ENCODE data around the gene PRPSAP1. TPM values are rescaled to one million over a fixed set of nuclear protein-coding genes. Genes with fewer than 3 reads are reported as not detected.

PRPSAP1 gene
- total RNA-seq, 1 donor from 2014 or later, result 45.2 TPM

DNA sequence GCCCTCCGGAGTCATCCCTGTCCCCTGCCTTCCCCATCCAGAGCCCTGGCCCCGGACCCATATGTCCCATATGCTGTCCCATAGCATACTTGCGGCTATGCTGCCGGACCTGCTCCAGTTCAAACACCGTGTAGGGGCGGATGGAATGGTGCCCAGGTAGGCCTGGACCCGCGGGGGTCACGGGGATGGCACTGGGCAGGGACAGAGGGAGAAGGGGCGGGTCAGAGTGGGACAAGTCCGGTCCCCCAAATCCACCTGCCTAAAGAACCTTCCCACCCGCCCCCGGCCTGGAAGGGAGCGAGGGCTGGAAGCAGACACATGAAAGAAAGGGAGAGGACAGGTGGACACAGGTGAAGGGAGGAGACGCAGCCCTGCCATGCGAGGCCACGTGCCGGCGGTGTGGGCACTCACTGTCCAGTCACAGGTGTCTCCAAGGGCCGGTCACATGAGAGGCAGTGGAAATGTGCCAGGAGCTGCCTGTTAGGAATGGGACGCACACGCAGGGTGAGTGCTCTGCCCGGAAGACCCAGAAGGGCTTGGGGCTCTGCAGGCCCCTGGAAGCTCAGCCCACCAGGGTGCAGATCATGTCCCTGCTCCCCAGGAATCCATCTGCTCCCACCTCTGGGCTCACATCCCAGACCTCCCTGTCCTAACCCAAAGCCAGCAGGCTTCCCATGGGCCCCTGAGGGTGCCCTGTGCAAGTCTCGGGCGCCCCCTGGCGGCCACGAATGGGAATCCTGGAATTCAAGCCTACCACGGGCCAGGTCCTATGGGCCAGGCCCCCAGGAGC, 74.6 kb downstream of the PRPSAP1 start:
- H3K4me1 Mint-ChIP-seq, result peaks cover 10% of the 10 kb centered on the region
- intact Hi-C loops (cut with micrococcal nuclease), result loop anchor here (1.0 to 5.0 kb wide), 2 partner anchors 137 to 158 kb away; partner anchors contain the start of gene FOXJ1
- peak; percentile 96 for DNase-seq
- no peaks in the 10 kb centered on the region for H3K27me3 Mint-ChIP-seq
- H3K36me3 Mint-ChIP-seq (ENCODE audit: low read depth), result no peaks in the 10 kb centered on the region
- no peak overlapping the region for H3K27ac Mint-ChIP-seq
- H3K9me3 Mint-ChIP-seq, result no peaks in the 10 kb centered on the region
- no peak overlapping the region for H3K4me3 Mint-ChIP-seq

DNA sequence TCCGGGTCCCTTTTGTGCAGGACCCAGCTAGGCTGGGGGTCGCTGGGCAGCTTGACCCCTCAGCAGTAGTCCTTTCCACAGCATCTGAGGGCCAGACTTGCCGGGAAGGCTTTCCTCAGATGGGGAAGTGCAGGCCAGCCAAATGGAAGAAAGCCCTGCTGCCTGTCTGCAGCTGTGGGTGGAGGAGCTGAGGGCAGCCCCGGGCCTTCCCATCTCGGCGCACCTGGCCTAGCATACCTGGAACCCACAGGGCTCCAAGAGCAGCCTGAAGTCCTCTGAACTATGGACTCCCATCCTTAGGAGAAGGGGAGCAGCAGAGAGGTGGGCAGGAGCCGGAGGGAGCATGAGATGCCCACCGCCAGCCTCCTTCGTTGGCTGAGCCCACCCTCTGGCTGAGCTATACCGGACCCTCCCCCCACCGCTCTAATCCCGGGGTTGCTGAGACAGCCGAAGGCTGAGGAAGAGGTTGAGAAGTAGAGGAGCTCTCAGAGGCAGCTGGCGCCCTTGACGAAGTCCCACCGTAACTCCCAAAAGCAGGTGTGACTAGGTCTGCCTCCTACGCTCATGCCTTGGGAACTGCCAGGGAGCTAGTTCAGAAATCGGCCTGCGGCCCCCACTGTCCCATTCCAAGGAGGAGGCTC, 75.3 kb downstream of the PRPSAP1 start:
- Mint-ChIP-seq H3K27me3 (no peaks in the 10 kb centered on the region), H3K9me3 (no peaks in the 10 kb centered on the region), H3K4me1 (peaks cover 13% of the 10 kb centered on the region), H3K27ac (no peak overlapping the region), H3K4me3 (no peak overlapping the region), H3K36me3 (ENCODE audit: low read depth) (no peaks in the 10 kb centered on the region)
- intact Hi-C loops (cut with micrococcal nuclease), result loop anchor here (5.0 kb wide), 1 partner anchor 136 kb away; the partner anchor contains the start of gene FOXJ1
- peak; percentile 60 for DNase-seq

DNA sequence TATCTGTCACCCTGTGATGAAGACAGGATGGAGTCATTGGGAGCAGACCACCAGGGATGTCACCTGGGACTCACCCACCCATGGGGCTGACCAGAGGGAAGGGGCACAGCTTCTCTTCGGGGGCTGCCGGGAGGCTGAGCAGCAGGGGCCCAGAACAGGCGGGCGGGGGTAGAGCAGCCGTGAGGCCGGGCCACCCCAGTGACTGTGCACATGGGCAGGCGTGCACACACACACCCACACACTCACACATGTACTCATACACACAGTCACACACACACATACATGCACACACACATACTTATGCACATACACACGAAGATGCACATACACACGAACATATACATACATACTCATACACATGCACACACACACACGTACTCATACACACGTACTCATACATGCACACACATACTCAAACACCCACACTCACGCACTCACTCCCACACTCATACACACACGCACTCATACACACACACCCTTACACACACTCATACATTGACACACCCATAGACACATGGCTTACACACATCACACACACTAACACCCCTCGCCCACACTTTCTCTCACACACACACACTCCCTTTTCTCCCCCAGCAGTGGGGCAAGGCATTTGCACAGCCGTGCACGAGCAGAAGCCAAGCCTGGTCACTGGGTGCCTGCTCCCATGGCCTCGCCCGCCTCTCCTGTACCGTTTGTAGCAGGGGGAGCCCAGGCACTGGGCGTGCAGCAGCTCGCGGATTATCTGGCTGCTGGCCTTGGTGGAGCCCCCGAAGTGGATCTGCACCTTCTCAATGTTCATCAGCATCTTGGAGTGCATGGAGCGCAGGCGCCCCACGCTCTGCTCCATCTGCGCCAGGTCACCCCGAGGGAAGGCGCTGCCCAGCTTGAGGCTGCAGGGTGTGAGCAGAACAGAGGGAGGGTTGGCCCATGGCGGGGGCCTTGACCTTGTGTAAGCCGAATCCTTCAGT, 76.1 kb downstream of the PRPSAP1 start:
- Mint-ChIP-seq H3K27me3 (no peaks in the 10 kb centered on the region), H3K4me3 (no peak overlapping the region), H3K9me3 (no peaks in the 10 kb centered on the region), H3K36me3 (ENCODE audit: low read depth) (no peaks in the 10 kb centered on the region), H3K27ac (peak overlapping the region; percentile 60), H3K4me1 (peaks cover 21% of the 10 kb centered on the region)
- intact Hi-C loops (cut with micrococcal nuclease), result loop anchor here (5.0 kb wide), 1 partner anchor 135 kb away; the partner anchor contains the start of gene FOXJ1
- DNase-seq, result peak; percentile 63

DNA sequence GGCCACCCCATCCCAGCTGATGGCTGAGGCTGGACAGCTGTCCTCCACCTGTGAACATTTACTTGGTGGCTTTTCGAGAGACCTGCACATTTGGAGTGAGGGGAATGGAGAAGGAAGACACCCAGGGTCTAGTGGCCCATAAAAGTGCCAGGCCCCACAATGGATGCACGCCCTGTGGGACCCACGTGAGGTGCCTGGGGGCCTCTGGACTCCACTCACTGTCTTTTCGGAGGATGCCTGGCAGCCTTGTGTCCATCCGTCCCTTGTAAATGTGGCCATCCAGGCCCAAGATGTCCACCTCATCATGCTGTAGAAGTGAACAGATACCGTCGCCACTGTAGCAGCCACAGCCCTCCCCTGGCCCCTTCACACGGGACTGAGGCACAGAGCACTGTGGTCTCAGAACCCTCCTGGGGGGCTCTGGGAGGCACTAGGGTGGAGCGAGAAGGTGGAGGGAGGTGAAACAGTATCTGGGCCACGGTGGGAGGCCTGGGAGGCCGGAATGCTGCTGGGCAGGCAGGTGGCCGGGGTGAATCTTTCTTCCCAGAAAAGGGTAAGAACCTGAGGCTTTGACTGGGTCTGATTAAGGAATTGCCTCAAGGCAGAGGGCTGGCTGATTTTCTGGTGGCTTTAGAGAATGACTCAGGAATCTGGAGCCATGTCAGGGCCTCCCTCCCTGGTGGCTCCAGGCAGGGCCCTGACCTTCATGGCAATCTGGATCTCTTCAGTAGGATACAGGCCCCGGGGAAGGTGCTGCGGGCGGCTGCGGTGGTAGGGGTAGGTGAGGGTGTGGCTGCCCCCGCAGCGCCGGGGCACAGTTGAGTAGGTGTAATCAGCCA, 77.0 kb downstream of the PRPSAP1 start:
- H3K9me3 Mint-ChIP-seq, result no peaks in the 10 kb centered on the region
- no peaks in the 10 kb centered on the region for H3K36me3 Mint-ChIP-seq (ENCODE audit: low read depth)
- no peak overlapping the region for H3K4me3 Mint-ChIP-seq
- intact Hi-C loops (cut with micrococcal nuclease), result loop anchor here (5.0 kb wide), 1 partner anchor 134 kb away; the partner anchor contains the start of gene FOXJ1
- peaks cover 24% of the 10 kb centered on the region for H3K4me1 Mint-ChIP-seq
- DNase-seq, result peak; percentile 62
- H3K27me3 Mint-ChIP-seq, result no peaks in the 10 kb centered on the region
- peak overlapping the region; percentile 60 for H3K27ac Mint-ChIP-seq

DNA sequence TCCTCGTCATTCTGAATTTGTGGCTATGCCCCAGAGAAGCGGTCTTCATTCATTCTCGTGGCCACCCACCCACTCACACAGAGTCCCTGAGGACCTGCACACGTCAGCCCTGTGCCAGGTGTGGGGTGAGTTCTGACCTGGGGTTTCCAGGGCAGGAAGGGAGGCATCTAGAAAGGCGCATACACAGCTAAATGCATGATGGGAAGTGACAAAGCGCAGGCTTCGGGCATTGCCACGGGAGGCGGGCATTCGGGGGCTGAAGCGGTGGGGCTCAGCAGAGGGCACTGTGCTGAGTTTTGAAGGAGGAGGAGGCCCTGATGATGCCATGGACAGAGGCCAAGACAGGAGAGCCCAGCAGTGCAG, 77.7 kb downstream of the PRPSAP1 start:
- H3K9me3 Mint-ChIP-seq, result no peaks in the 10 kb centered on the region
- intact Hi-C loops (cut with micrococcal nuclease), result loop anchor here (5.0 kb wide), 1 partner anchor 134 kb away; the partner anchor contains the start of gene FOXJ1
- peaks cover 5% of the 10 kb centered on the region for H3K36me3 Mint-ChIP-seq (ENCODE audit: low read depth)
- no peak overlapping the region for H3K4me3 Mint-ChIP-seq
- DNase-seq, result peak; percentile 63
- peaks cover 30% of the 10 kb centered on the region for H3K4me1 Mint-ChIP-seq
- H3K27me3 Mint-ChIP-seq, result no peaks in the 10 kb centered on the region
- H3K27ac Mint-ChIP-seq, result no peak overlapping the region

DNA sequence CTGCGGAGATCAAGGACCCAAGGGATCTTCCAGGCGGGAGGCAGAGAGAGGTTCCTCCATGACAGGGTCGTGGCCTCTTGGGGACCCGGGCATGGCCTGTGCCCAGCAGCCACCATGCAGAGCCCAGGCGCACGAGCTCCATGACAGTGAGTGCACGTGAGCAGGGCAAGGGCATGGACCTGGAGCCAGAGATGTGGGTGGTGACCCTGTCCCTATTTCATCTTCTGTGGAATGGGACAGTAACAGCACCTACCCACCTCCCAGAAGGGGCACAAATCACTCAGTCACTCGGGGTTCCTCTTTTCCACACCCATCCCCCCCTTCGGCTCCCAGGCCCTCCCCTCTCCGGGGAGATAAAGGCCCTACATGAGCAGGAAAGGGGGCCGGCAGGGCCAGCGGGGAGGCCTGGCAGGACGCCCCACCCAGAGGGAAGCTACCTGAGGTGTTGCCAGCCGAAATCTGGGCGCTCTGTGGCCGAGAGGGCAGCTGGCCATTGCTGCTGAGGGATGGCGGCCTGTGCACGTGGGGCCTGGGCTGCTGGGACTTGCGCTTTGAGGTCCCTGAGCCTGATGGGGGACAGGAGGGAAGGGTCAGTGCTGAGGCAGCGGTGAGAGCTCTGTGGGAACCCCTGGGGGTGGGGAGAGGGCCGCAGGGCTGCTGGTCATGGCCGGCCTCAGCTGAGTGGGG, 78.2 kb downstream of the PRPSAP1 start:
- H3K27me3 Mint-ChIP-seq, result no peaks in the 10 kb centered on the region
- peaks cover 10% of the 10 kb centered on the region for H3K36me3 Mint-ChIP-seq (ENCODE audit: low read depth)
- peak; percentile 65 for DNase-seq
- peak overlapping the region; percentile 34 for H3K27ac Mint-ChIP-seq
- H3K9me3 Mint-ChIP-seq, result no peaks in the 10 kb centered on the region
- H3K4me3 Mint-ChIP-seq, result no peak overlapping the region
- peaks cover 35% of the 10 kb centered on the region for H3K4me1 Mint-ChIP-seq
- intact Hi-C loops (cut with micrococcal nuclease), result loop anchor here (5.0 kb wide), 1 partner anchor 133 kb away; the partner anchor contains the start of gene FOXJ1

DNA sequence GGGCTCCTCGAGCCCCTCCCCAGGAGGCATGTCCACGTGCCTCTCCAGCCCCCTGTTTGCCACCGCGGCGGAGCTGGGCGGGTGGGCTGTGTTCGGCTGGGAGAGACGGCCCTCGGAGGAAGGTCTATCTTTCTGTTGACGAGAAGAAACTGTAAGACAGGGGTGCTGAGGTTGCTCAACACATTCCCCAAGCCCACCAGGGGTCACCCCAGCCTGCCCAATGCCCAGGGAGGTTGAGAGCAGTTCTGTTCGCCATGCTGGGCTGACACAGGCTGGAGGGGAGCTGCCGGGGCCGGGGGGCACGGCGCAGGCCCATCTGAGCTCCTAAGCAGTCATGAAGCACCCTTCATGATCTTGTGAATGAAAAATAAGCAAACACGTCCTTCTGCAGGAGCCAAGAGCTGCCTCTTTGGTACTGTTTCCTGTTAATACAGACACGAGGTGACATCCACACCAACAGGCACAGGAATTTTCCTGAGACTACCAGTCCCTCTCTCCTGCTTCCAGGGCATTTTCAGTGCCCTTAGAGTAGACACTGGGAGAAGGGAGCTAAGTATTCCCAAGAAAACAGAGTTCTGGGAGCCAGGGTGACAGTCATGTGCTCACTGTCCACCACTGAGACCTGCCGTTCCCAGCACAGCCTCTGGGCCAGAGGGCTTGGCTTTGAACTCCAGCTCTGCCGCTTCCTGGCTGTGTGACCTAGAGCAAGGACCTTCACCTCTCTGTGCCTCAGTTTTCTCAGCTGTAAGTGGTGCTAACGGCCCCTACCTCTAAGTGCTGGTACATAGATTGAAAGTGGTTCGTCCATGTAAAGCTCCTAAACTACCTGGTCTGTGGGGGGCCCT, 79.4 kb downstream of the PRPSAP1 start:
- Mint-ChIP-seq H3K27ac (peak overlapping the region; percentile 96), H3K36me3 (ENCODE audit: low read depth) (peaks cover 18% of the 10 kb centered on the region), H3K4me1 (peaks cover 43% of the 10 kb centered on the region), H3K9me3 (no peaks in the 10 kb centered on the region), H3K27me3 (no peaks in the 10 kb centered on the region), H3K4me3 (no peak overlapping the region)
- intact Hi-C loops (cut with micrococcal nuclease), result loop anchor here (5.0 kb wide), 1 partner anchor 202 kb away; the partner anchor contains the start of genes GALR2 and SRP68
- peak; percentile 72 for DNase-seq

DNA sequence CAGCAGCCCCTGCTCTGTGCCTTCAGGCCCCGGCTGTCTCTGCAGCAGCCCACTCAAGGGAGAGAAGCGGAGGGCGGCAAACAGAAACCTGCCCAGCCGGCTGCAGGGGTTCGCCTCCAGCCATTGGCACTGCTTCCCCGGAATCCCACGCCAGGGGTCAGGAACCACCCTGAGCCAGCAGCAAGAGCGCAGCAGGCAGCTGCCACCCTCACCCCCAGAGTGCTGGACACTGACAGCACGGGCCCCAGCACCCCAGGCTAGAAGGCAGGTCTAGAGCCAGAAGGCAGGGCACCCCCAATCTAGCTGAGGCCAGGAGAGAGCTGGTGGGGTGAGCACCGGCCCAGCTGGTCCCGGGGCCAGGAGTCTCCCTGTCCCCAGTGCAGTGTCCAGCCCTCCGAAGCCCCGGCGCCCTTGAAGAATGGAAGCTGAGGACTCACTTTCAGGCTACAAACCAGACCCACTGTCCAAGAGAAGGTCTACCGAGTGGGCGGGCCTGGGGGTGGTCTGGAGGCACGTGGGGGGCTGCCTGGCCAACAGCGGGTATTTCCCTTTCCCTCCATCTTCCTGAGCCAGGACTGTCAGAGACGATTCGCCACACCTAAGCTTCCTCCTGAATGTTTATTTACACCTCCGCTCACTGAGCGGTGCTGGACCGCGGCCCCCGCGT, 80.1 kb downstream of the PRPSAP1 start:
- Mint-ChIP-seq H3K4me3 (no peak overlapping the region), H3K4me1 (peaks cover 47% of the 10 kb centered on the region), H3K27ac (peak overlapping the region; percentile 96), H3K27me3 (no peaks in the 10 kb centered on the region), H3K9me3 (no peaks in the 10 kb centered on the region), H3K36me3 (ENCODE audit: low read depth) (peaks cover 22% of the 10 kb centered on the region)
- peak; percentile 70 for DNase-seq
- intact Hi-C loops (cut with micrococcal nuclease), result loop anchor here (2.0 to 5.0 kb wide), 2 partner anchors 27 to 201 kb away; partner anchors contain the start of genes GALR2 and SRP68

DNA sequence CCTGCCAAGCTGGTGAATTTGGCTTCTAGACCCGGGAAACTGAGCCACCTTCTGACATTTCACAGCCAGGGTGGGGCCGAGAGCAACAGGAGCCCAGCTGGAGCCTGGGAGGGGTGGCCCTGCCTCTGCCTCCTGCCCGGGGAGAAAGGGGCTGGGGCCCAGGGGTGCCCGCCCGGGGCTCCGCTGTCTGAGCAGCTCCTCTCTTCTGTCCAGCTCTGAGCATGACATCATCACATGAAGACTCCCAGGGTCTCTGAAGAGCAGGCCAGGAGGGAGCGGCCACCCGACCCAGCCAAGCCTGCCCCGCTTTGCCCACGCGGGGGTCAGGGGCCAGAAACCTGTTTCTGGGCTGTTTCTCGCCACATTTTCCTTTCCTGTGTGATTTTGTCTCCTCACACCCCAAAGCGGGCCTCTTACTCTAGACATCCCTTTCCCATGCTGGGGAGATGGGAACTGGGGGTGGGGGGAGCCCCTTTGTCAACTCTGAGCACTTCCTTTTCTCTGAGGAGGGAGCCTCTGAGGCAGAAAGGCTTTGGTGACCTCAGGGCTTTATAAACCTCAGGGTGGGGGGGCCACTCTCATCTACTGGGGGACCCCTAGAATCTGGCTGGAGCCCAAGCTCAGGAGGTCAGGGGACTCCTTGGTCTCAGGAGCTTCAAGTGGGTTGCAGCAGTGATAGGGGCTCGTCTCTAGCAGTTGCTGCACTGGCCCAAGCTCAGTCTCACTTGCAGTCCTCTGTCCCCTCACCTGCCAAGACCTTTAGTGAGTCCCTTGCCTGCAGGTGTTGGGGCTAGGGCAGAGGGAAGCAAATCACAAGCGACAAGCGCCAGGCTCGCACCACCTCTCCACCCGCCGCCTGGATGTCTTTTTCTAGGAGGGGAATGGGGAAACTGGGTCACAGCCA, 80.9 kb downstream of the PRPSAP1 start:
- DNase-seq, result peak; percentile 82
- H3K36me3 Mint-ChIP-seq (ENCODE audit: low read depth), result peaks cover 29% of the 10 kb centered on the region
- H3K27me3 Mint-ChIP-seq, result no peaks in the 10 kb centered on the region
- peak overlapping the region; percentile 96 for H3K27ac Mint-ChIP-seq
- H3K9me3 Mint-ChIP-seq, result no peaks in the 10 kb centered on the region
- intact Hi-C loops (cut with micrococcal nuclease), result loop anchor here (1.0 to 5.0 kb wide), 4 partner anchors 8 to 200 kb away; partner anchors contain the start of genes GALR2 and SRP68
- peaks cover 52% of the 10 kb centered on the region for H3K4me1 Mint-ChIP-seq
- peak overlapping the region; percentile 83 for H3K4me3 Mint-ChIP-seq

Data from activated CD4-positive, alpha-beta T cell treated with anti-CD3 and anti-CD28 coated beads, Interleukin-2, amount 10 ng/mL, durations not matched to agents 24 days and 14 days (primary cell).